Large intestine (tissue), 3 donors: ENCODE measurements around the gene PROCR. TPM values are rescaled to one million over a fixed set of nuclear protein-coding genes. Genes with fewer than 3 reads are reported as not detected.

ENCODE experiments used
- DNase-seq, 2 donors: peaks; one replicate each; pipeline versions ENCODE4 v3.0.0 to v3.0.0-alpha.2; 2013
- H3K27ac ChIP-seq: one replicate; pipeline ENCODE4 v1.5.1; 2013; ENCODE audit warnings: low read length
- H3K27me3 ChIP-seq: 2 replicates; pipeline ENCODE4 v1.6.1; 2013; ENCODE audit warnings: low read length; ENCODE audit not compliant: control insufficient read depth, insufficient read depth
- H3K36me3 ChIP-seq: 2 replicates; pipeline ENCODE4 v1.6.1; 2013; ENCODE audit warnings: low read length; ENCODE audit not compliant: control insufficient read depth, insufficient read depth
- H3K4me1 ChIP-seq: one replicate; pipeline ENCODE4 v1.6.1; 2013; ENCODE audit warnings: low read length; ENCODE audit not compliant: control insufficient read depth, insufficient read depth
- H3K4me3 ChIP-seq: one replicate; pipeline ENCODE4 v1.5.1; 2013; ENCODE audit warnings: low read length
- H3K9me3 ChIP-seq: one replicate; pipeline ENCODE4 v1.6.1; 2013; ENCODE audit warnings: mild to moderate bottlenecking, low read depth, low read length, moderate library complexity; ENCODE audit not compliant: control insufficient read depth
- WGBS: methylation state at CpG from one replicate; pipeline ENCODE4 v1.1.5; 2013; ENCODE audit warnings: low lambda C conversion rate; ENCODE audit not compliant: insufficient coverage; 5-methylcytosine and 5-hydroxymethylcytosine counted together
- polyA plus RNA-seq: library from polyadenylated mRNA; unstranded; fragments of 120-200 nt; gene quantifications from one replicate; pipeline ENCODE4 v1.2.1, GENCODE V29; 2013

Gene PROCR
- polyA plus RNA-seq, 1 donor: 31.5 TPM

- WGBS: 100% methylated on average over 2 of the region's 5 CpGs
- H3K36me3 ChIP-seq: no peaks in the 10 kb centered on the region
- DNase-seq: no peak
- no peak overlapping the region for H3K27ac ChIP-seq
- no peak overlapping the region for H3K4me3 ChIP-seq
- no peaks in the 10 kb centered on the region for H3K9me3 ChIP-seq
- peaks cover 22% of the 10 kb centered on the region for H3K27me3 ChIP-seq
- peaks cover 3% of the 10 kb centered on the region for H3K4me1 ChIP-seq
Measured at GRCh38 chr20:35224536-35224935, 52.7 kb downstream of the PROCR start.

DNA sequence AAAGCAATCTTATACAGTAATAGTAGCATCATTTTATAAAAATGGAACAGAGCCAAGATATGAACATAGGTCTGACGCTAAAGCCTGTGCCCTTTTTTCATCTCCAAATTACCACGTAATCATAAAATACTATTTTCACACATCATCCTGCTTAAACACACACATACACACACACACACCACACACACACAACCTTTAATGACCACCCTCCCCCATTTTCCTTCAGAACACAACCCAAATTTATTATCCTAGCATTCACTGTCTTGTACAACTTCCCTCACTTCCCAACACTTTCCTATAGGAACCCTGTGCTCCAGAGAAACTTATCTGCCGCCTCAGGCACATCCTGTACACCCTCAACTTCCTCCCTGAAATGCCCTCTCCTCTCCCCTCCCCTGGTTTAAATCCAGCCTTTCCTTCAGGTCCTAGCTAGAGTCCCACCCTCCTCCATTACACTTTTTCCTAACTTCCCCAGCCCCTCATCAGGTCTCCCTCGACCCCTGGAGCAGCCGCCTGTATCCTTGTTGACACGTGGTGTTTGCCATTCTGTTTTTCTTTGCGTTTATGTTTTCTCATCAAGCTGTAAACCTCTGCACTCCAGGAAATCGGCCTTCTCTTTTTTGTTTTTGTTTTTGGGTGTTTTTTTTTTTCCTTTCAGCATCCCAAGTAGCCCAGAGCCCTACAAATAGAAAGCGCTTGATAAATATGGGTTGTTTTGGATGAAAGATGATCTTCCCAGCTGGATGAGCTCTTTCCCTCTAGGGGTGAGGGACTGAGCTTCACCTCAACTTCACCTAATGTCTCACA lies 53.6 kb downstream of the PROCR start:
- peaks cover 3% of the 10 kb centered on the region for H3K4me1 ChIP-seq
- H3K9me3 ChIP-seq: no peaks in the 10 kb centered on the region
- H3K4me3 ChIP-seq: no peak overlapping the region
- no peaks in the 10 kb centered on the region for H3K36me3 ChIP-seq
- DNase-seq: no peak
- 24% methylated on average over 4 of the region's 9 CpGs for WGBS
- no peak overlapping the region for H3K27ac ChIP-seq
- H3K27me3 ChIP-seq: peaks cover 22% of the 10 kb centered on the region

GRCh38 chr20:35226126-35226883 lies 54.4 kb downstream of the PROCR start, which contains the start of gene MMP24:
TSS of gene MMP24 (plus strand) at chr20:35226690. CDS start at chr20:35226739, 49 bp downstream.
- no CpG with 5 or more reads among the region's 70 CpGs for WGBS
- DNase-seq: no peak

More at GRCh38 chr20:35226126-35226883, 54.4 kb downstream of the PROCR start, which contains the start of gene MMP24:
- no peaks in the 10 kb centered on the region for H3K36me3 ChIP-seq
- H3K4me3 ChIP-seq: peak within 1 kb of the TSS; percentile 19
- H3K9me3 ChIP-seq: no peaks in the 10 kb centered on the region
- H3K27ac ChIP-seq: no peak within 1 kb of the TSS
- peaks cover 22% of the 10 kb centered on the region for H3K27me3 ChIP-seq
- peaks cover 3% of the 10 kb centered on the region for H3K4me1 ChIP-seq

Other genes with a start within 250 kb of the PROCR start
- 19.1 TPM for gene GSS, start 216.3 kb upstream of the PROCR start, polyA plus RNA-seq
- 0.46 TPM for gene MYH7B, start 216.2 kb upstream of the PROCR start, polyA plus RNA-seq
- 51.6 TPM for gene TRPC4AP, start 79.3 kb upstream of the PROCR start, polyA plus RNA-seq
- gene EDEM2, start 24.7 kb upstream of the PROCR start, polyA plus RNA-seq: 18.6 TPM
- gene MMP24, start 54.6 kb downstream of the PROCR start, polyA plus RNA-seq: 3.9 TPM
- 43.8 TPM for gene MMP24OS, start 106.0 kb downstream of the PROCR start, polyA plus RNA-seq
- 172 TPM for gene EIF6, start 112.7 kb downstream of the PROCR start, polyA plus RNA-seq
- 0.01 TPM for gene FAM83C, start 120.4 kb downstream of the PROCR start, polyA plus RNA-seq
- gene UQCC1, start 239.9 kb downstream of the PROCR start, polyA plus RNA-seq: 39.5 TPM